Measurements from ENCODE around the gene PFDN6.
"Not testable (repeated sequence)": the region's sequence is repeated elsewhere in the genome, so short reads cannot be mapped to it uniquely, and the experiment has no call there.

PFDN6 gene

GRCh38 chr6:33254591-33254990 lies 34.8 kb upstream of the PFDN6 start:
- Histone ChIP-seq H3K27ac (no peak overlapping the region), H3K4me3 (no peak overlapping the region), H3K9me3 (no peaks in the 10 kb centered on the region), H3K4me1 (peaks cover 0 to 17% (median 10%) of the 10 kb centered on the region in 4 donors), H3K36me3 (peaks cover 6 to 41% (median 18%) of the 10 kb centered on the region in 3 donors), H3K27me3 (no peaks in the 10 kb centered on the region)
- DNase-seq, result peak in 1 of 2 donors; percentile 7
- TF ChIP-seq CTCF (IDR thresholded peaks at IDR 0.05), result no peak
- intact Hi-C loops (cut with DNase I; ENCODE audit: low total_unique reads), result no loop called here

- Histone ChIP-seq H3K27ac (no peak overlapping the region), H3K4me3 (no peak overlapping the region), H3K4me1 (no peaks in the 10 kb centered on the region), H3K36me3 (peaks cover 15 to 65% (median 37%) of the 10 kb centered on the region in 3 donors), H3K9me3 (no peaks in the 10 kb centered on the region), H3K27me3 (no peaks in the 10 kb centered on the region)
- intact Hi-C loops (cut with DNase I; ENCODE audit: low total_unique reads), result no loop called here
- no peak for DNase-seq
- no peak for TF ChIP-seq CTCF (IDR thresholded peaks at IDR 0.05)
Measured at GRCh38 chr6:33259032-33259431, 30.4 kb upstream of the PFDN6 start.

- H3K27ac ChIP-seq; DNase-seq; H3K4me3 ChIP-seq; H3K9me3 ChIP-seq; intact Hi-C loops (cut with DNase I; ENCODE audit: low total_unique reads); H3K27me3 ChIP-seq; H3K4me1 ChIP-seq: not testable (repeated sequence)
- H3K36me3 ChIP-seq, result peaks cover 49 to 93% (median 64%) of the 10 kb centered on the region in 3 donors
Measured at GRCh38 chr6:33262490-33262889, 26.9 kb upstream of the PFDN6 start.

- no peaks in the 10 kb centered on the region for H3K4me1 ChIP-seq
- no peak overlapping the region for H3K27ac ChIP-seq
- peaks cover 64 to 97% (median 71%) of the 10 kb centered on the region in 3 donors for H3K36me3 ChIP-seq
- H3K9me3 ChIP-seq, result no peaks in the 10 kb centered on the region
- DNase-seq, result no peak
- intact Hi-C loops (cut with DNase I; ENCODE audit: low total_unique reads), result no loop called here
- H3K27me3 ChIP-seq, result no peaks in the 10 kb centered on the region
- H3K4me3 ChIP-seq, result no peak overlapping the region
- no peak for TF ChIP-seq CTCF (IDR thresholded peaks at IDR 0.05)
Measured at GRCh38 chr6:33264015-33264414, 25.4 kb upstream of the PFDN6 start.

GRCh38 chr6:33271117-33271467 lies 18.3 kb upstream of the PFDN6 start:
- Histone ChIP-seq H3K27ac (peak overlapping the region; percentile 91 to 95), H3K9me3 (no peaks in the 10 kb centered on the region), H3K27me3 (no peaks in the 10 kb centered on the region), H3K36me3 (peaks cover 42 to 65% (median 49%) of the 10 kb centered on the region in 3 donors), H3K4me1 (peaks cover 0 to 49% (median 44%) of the 10 kb centered on the region in 4 donors), H3K4me3 (peak overlapping the region; percentile 60 to 91)
- intact Hi-C loops (cut with DNase I; ENCODE audit: low total_unique reads), result no loop called here
- no peak for DNase-seq
- TF ChIP-seq CTCF (IDR thresholded peaks at IDR 0.05), result no peak

GRCh38 chr6:33271468-33272274 lies 17.7 kb upstream of the PFDN6 start, which contains the start of the genes RPS18 and VPS52:
RPS18 (plus strand) TSS chr6:33272075; CDS start chr6:33272120, 45 bp downstream.
VPS52 (minus strand) TSS chr6:33271876; CDS start chr6:33271675, 201 bp downstream.
- peak within 1 kb of the TSS; percentile 91 to 95 for H3K27ac ChIP-seq
- H3K4me3 ChIP-seq, result peak within 1 kb of the TSS; percentile 60 to 91
- intact Hi-C loops (cut with DNase I; ENCODE audit: low total_unique reads), result no loop called here
- DNase-seq, result peak; percentile 96
- H3K36me3 ChIP-seq, result peaks cover 44 to 63% (median 44%) of the 10 kb centered on the region in 3 donors
- no peak for TF ChIP-seq CTCF (IDR thresholded peaks at IDR 0.05)
- no peaks in the 10 kb centered on the region for H3K27me3 ChIP-seq
- no peaks in the 10 kb centered on the region for H3K9me3 ChIP-seq
- peaks cover 5 to 55% (median 50%) of the 10 kb centered on the region in 4 donors for H3K4me1 ChIP-seq

All from tibial artery (tissue), 4 donors.